Left lung (tissue), 10 donors: ENCODE data around the gene HSPA1B. TPM values are rescaled to one million over a fixed set of nuclear protein-coding genes. Genes with fewer than 3 reads are reported as not detected.
"Not testable (repeated sequence)": the region's sequence is repeated elsewhere in the genome, so short reads cannot be mapped to it uniquely, and the experiment has no call there.

Experiments used
- ATAC-seq: fragments of 200-7000 bp; cut with Tn5 transposase; one replicate; pipeline ENCODE4 v1.9.1; 2020; ENCODE audit warnings: moderate library complexity
- DNase-seq, 4 donors: peaks; one replicate each; pipeline ENCODE4 v3.0.0-alpha.2; 2013 to 2020
- H3K27ac ChIP-seq, 2 donors: fragments of 200-600 bp; sonication (generic) in 1 of 2; one replicate each; pipeline versions ENCODE4 v1.5.0 to v1.8.0; 2020 to 2021
- H3K27me3 ChIP-seq, 2 donors: fragments of 200-600 bp; sonication (generic) in 1 of 2; one replicate each; pipeline versions ENCODE4 v1.5.0 to v1.8.0; 2020 to 2021
- H3K36me3 ChIP-seq, 2 donors: fragments of 200-600 bp; sonication (generic) in 1 of 2; one replicate each; pipeline versions ENCODE4 v1.5.0 to v1.8.0; 2020 to 2021
- H3K4me1 ChIP-seq, 2 donors: fragments of 200-600 bp; one replicate each; pipeline ENCODE4 v1.8.0; 2021
- H3K4me3 ChIP-seq, 2 donors: fragments of 200-600 bp; sonication (generic) in 1 of 2; one replicate each; pipeline versions ENCODE4 v1.5.0 to v1.8.0; 2020 to 2021; ENCODE audit warnings: mild to moderate bottlenecking in 1 of 2
- H3K9me3 ChIP-seq, 2 donors: fragments of 200-600 bp; sonication (generic) in 1 of 2; one replicate each; pipeline versions ENCODE4 v1.5.0 to v1.8.0; 2020 to 2021
- intact Hi-C, 2 donors: fragments of 100-400 bp; cut with DNase I; formaldehyde crosslinking; loops; one replicate each; pipeline versions ENCODE4 v1.11.2 to v1.14.2; 2022
- polyA plus RNA-seq, 6 donors: library from polyadenylated mRNA; unstranded; fragments of 120-200 nt; gene quantifications; one replicate each; pipeline ENCODE4 v1.2.1, GENCODE V29; 2013; ENCODE audit not compliant: insufficient read length in 6 of 6
- total RNA-seq, 2 donors: library from RNA; stranded (reverse); fragmentation: NEBNext Ultra II Directional; extraction: Animal tissue kit (Norgen Biotek cat#: 25700); gene quantifications; one replicate each; pipeline ENCODE4 v1.2.1, GENCODE V29; 2021
- TF ChIP-seq, protein P1 (sequence below), 2 donors: fragments of 200-600 bp; sonication (generic) in 1 of 2; IDR thresholded peaks; one replicate each; pipeline versions ENCODE4 v1.5.0 to v1.8.0; 2021; ENCODE audit warnings: antibody characterized with exemption in 2 of 2
- donor health status: DM: no; HTN: yes; CAD: no.
- donor health status: DM: no; HTN: no; CAD: no.

The HSPA1B gene
- total and polyA plus RNA-seq, 8 donors, result 66.6 to 180 (median 97.0) TPM

DNA sequence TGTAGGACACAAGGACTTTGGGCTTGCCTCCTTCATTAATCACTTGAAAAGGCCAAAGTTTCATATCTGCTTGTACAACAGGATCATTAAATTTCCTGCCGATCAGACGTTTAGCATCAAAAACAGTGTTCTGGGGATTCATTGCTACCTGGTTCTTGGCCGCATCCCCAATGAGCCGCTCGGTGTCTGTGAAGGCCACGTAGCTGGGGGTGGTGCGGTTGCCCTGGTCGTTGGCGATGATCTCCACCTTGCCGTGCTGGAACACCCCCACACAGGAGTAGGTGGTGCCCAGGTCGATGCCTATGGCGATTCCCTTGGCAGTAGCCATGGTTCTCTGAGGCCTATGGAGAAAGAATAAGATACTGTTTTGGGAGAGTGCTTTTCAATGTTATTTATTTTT, 15.9 kb upstream of the HSPA1B start:
- Histone ChIP-seq H3K9me3 (no peaks in the 10 kb centered on the region), H3K4me3 (no peak overlapping the region), H3K27ac (no peak overlapping the region), H3K36me3 (no peaks in the 10 kb centered on the region), H3K27me3 (no peaks in the 10 kb centered on the region), H3K4me1 (peaks cover 9 to 31% of the 10 kb centered on the region in 2 donors)
- TF ChIP-seq, protein P1, sequence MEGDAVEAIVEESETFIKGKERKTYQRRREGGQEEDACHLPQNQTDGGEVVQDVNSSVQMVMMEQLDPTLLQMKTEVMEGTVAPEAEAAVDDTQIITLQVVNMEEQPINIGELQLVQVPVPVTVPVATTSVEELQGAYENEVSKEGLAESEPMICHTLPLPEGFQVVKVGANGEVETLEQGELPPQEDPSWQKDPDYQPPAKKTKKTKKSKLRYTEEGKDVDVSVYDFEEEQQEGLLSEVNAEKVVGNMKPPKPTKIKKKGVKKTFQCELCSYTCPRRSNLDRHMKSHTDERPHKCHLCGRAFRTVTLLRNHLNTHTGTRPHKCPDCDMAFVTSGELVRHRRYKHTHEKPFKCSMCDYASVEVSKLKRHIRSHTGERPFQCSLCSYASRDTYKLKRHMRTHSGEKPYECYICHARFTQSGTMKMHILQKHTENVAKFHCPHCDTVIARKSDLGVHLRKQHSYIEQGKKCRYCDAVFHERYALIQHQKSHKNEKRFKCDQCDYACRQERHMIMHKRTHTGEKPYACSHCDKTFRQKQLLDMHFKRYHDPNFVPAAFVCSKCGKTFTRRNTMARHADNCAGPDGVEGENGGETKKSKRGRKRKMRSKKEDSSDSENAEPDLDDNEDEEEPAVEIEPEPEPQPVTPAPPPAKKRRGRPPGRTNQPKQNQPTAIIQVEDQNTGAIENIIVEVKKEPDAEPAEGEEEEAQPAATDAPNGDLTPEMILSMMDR (IDR thresholded peaks at IDR 0.05), result no peak
- no peak for DNase-seq
- intact Hi-C loops, result no loop called here
- ATAC-seq, result no peak

DNA sequence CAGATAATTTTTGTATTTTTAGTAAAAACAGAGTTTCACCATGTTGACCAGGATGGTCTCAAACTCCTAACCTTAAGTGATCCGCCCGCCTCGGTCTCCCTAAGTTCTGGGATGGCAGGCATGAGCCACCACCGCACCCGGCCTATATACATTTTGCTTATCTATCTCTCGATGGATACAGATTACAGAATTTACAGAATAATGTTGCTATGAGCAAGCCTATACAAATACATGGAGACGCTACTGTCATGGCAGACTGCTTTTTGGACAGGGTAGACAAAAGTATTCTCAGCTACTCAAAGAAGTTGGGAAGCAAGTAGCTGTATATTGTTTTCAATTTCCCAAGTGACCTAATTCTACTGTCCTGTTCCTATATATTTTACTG, 14.1 kb upstream of the HSPA1B start:
- peak overlapping the region; percentile 96 to 100 for H3K27ac ChIP-seq
- intact Hi-C loops, result no loop called here
- no peaks in the 10 kb centered on the region for H3K27me3 ChIP-seq
- DNase-seq (no peak), ATAC-seq (no peak)
- H3K4me1 ChIP-seq, result peaks cover 12 to 35% of the 10 kb centered on the region in 2 donors
- no peaks in the 10 kb centered on the region for H3K36me3 ChIP-seq
- no peaks in the 10 kb centered on the region for H3K9me3 ChIP-seq
- TF ChIP-seq, protein P1 (IDR thresholded peaks at IDR 0.05), result no peak
- H3K4me3 ChIP-seq, result peak overlapping the region in 1 of 2 donors; percentile 56

DNA sequence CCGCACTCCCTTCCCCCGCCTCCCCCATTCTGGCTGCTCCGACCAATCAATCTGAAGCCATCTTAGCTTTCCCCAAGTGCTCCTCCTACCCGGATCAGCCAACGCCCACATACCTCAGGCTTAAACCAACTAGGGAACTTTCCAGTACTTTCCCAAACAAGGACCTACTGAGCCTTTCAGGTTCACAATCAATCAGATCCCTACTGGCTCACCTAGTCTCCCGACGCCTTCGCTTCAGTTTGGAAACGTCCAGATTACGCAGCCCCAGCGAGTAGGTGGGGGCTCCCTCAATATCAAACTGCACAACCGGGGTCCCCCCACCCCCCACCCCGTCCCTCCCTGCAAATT, 12.9 kb upstream of the HSPA1B start:
- H3K4me1 ChIP-seq, result peaks cover 20 to 47% of the 10 kb centered on the region in 2 donors
- H3K27me3 ChIP-seq, result no peaks in the 10 kb centered on the region
- TF ChIP-seq, protein P1 (IDR thresholded peaks at IDR 0.05), result no peak
- intact Hi-C loops, result no loop called here
- H3K27ac ChIP-seq, result peak overlapping the region; percentile 96 to 100
- H3K9me3 ChIP-seq, result no peaks in the 10 kb centered on the region
- ATAC-seq (peak; percentile 62), DNase-seq (peak; percentile 93 to 99 (median 96))
- H3K4me3 ChIP-seq, result peak overlapping the region; percentile 37 to 56
- H3K36me3 ChIP-seq, result no peaks in the 10 kb centered on the region

DNA sequence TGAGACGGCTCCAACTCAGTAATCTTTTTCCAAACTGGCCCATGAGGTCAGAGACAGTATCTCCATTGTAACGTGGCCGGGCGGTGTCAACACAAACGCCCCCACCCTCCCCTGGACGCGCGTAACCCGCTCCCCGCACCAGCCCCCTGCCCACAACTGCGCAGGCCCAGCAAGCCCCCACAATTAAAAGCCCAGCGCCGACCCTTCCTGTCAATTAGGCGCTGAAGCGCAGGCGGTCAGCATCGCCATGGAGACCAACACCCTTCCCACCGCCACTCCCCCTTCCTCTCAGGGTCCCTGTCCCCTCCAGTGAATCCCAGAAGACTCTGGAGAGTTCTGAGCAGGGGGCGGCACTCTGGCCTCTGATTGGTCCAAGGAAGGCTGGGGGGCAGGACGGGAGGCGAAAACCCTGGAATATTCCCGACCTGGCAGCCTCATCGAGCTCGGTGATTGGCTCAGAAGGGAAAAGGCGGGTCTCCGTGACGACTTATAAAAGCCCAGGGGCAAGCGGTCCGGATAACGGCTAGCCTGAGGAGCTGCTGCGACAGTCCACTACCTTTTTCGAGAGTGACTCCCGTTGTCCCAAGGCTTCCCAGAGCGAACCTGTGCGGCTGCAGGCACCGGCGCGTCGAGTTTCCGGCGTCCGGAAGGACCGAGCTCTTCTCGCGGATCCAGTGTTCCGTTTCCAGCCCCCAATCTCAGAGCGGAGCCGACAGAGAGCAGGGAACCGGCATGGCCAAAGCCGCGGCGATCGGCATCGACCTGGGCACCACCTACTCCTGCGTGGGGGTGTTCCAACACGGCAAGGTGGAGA, 12.3 kb upstream of the HSPA1B start, which contains the start of the genes HSPA1A and HSPA1L:
HSPA1A (plus strand) TSS at position 519 of the 814 bp plus-strand sequence; CDS start at position 733, 214 bp downstream.
HSPA1L (minus strand) TSS at position 259 of the 814 bp plus-strand sequence. CDS start 3,311 bp downstream, outside the sequence.
- intact Hi-C loops, result no loop called here
- ATAC-seq (peak; percentile 71), DNase-seq (peak; percentile 95 to 99 (median 97))
- Histone ChIP-seq H3K36me3 (no peaks in the 10 kb centered on the region), H3K27ac (peak within 1 kb of the TSS; percentile 96 to 100), H3K4me1 (peaks cover 24 to 53% of the 10 kb centered on the region in 2 donors), H3K4me3 (peak within 1 kb of the TSS; percentile 37 to 56), H3K9me3 (no peaks in the 10 kb centered on the region), H3K27me3 (no peaks in the 10 kb centered on the region)
- TF ChIP-seq, protein P1 (IDR thresholded peaks at IDR 0.05), result no peak

DNA sequence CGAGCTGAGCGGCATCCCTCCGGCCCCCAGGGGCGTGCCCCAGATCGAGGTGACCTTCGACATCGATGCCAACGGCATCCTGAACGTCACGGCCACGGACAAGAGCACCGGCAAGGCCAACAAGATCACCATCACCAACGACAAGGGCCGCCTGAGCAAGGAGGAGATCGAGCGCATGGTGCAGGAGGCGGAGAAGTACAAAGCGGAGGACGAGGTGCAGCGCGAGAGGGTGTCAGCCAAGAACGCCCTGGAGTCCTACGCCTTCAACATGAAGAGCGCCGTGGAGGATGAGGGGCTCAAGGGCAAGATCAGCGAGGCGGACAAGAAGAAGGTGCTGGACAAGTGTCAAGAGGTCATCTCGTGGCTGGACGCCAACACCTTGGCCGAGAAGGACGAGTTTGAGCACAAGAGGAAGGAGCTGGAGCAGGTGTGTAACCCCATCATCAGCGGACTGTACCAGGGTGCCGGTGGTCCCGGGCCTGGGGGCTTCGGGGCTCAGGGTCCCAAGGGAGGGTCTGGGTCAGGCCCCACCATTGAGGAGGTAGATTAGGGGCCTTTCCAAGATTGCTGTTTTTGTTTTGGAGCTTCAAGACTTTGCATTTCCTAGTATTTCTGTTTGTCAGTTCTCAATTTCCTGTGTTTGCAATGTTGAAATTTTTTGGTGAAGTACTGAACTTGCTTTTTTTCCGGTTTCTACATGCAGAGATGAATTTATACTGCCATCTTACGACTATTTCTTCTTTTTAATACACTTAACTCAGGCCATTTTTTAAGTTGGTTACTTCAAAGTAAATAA, 10.2 kb upstream of the HSPA1B start:
- H3K9me3 ChIP-seq, H3K27me3 ChIP-seq, intact Hi-C loops, H3K36me3 ChIP-seq: not testable (repeated sequence)
- DNase-seq, result peak in 1 of 4 donors; percentile 59
- peak; percentile 0 for ATAC-seq
- peak overlapping the region; percentile 87 for H3K27ac ChIP-seq
- peak overlapping the region; percentile 39 to 64 for H3K4me3 ChIP-seq
- peaks cover 24 to 69% of the 10 kb centered on the region in 2 donors for H3K4me1 ChIP-seq

DNA sequence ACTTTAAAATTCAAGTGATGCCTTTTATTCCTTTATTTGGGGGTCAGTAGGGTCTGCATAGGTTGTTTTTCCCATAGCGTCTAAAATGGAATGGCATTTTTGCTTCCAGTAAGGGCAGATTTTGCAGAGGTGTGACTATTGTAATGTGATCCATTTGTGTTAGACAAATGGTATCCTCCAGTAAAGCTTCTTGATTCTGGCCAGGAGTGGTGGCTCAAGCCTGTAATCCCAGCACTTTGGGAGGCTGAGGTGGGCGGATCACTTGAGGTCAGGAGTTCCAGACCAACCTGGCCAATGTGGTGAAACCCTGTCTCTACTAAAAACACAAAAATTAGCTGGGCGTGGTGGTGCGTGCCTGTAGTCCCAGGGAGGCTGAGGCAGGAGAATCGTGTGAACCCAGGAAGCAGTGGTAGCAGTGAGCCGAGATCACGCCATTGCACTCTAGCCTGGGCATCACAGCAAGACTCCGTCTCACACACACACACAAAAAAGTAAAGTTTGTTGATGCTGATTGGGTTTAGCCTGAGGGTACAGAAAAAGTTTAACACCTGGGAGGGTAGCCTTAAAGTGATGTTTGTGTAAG, 9.5 kb upstream of the HSPA1B start:
- peak overlapping the region; percentile 87 for H3K27ac ChIP-seq
- H3K36me3 ChIP-seq, H3K27me3 ChIP-seq, H3K9me3 ChIP-seq, intact Hi-C loops, ATAC-seq: not testable (repeated sequence)
- peak overlapping the region; percentile 39 to 64 for H3K4me3 ChIP-seq
- DNase-seq, result peak in 1 of 4 donors; percentile 50
- peaks cover 24 to 69% of the 10 kb centered on the region in 2 donors for H3K4me1 ChIP-seq
